ENCODE results near the gene SAMD10. TPM values are rescaled to one million over a fixed set of nuclear protein-coding genes. Genes with fewer than 3 reads are reported as not detected.
A peak's percentile ranks its signal among the peaks of the same experiment; 100 is the strongest.

SAMD10 gene
- total and polyA plus RNA-seq, 2 of the 8 experiments (the other 6 are each of a cell fraction or from before 2014, with no cell fraction given) = 3.0 to 5.2 TPM

DNA sequence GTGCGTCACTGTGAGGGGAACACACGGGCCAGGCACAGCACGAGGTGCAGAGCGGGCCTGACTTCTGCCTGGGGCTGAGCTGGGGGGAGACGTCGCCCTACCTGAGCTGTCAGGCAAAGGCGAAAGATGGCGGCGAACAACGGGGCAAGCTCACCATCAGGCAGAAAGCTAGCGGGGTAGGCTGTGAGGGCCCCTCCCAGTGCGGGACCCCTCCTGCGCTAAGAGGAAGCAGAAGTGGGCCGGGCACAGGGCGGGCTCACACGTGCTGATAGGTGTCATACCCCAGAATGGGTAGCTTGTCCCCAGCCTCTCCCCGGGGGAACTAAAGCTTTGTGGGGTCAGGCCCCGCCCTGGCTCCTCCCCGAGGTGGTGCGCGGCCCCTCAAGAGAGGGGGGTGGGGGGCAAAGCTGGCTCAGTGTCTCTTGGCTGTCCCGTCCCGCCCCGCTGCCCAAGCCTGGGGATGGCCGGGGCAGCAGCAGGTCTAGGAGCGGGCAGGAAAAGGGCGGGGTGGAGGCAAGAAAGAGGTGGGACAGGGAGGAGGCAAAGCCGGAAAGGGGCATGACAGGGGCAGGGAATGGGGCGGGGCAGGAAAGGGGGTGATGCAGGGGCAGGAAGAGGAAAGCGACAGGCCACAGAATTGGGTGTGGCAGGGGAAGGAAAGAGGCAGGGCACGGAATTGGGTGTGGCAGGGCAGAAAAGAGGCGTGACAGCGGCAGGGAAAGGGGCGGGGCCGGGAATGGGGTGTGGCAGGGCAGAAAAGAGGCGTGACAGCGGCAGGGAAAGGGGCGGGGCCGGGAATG lies 38.0 kb downstream of the SAMD10 start:
- Histone ChIP-seq H3K4me1 (replicated peaks in 1 of 4; ENCODE audit: control insufficient read depth in 3 of 4, insufficient read depth in 4 of 4, low read length in 3 of 4) (peaks cover 0 to 28% (median 13%) of the 10 kb centered on the region in 4 experiments; a peak in 6 of 7 replicates), H3K23me2 (ENCODE audit: low read depth, low read length) (peaks cover 12% of the 10 kb centered on the region), H3K9me3 (ENCODE audit: insufficient read depth in 2 of 2, low read depth in 1 of 2, low read length in 1 of 2) (no peaks in the 10 kb centered on the region), H4K8ac (ENCODE audit: extremely low read depth, insufficient read depth, low read length) (peak overlapping the region; percentile 22), H2BK15ac (ENCODE audit: low read length) (peak overlapping the region; percentile 46; the same call in 1 of the 2 replicates), H4K20me1 (replicated peaks in 1 of 2; ENCODE audit: control insufficient read depth in 1 of 2, insufficient read depth in 2 of 2, low read length in 2 of 2) (peaks cover 5 to 25% of the 10 kb centered on the region in 2 experiments), H4K91ac (replicated peaks; ENCODE audit: insufficient read length, low read length) (peak overlapping the region; percentile 68), H3K27me3 (replicated peaks in 1 of 4; ENCODE audit: control insufficient read depth in 3 of 4, extremely low read depth in 1 of 4, insufficient read depth in 3 of 4, low read length in 3 of 4) (no peaks in the 10 kb centered on the region), H2BK120ac (replicated peaks; ENCODE audit: low read depth, low read length) (no peak overlapping the region), H3K27ac (ENCODE audit: low read depth, low read length) (peak overlapping the region; percentile 71; the same call in 1 of the 2 replicates), H3K79me2 (ENCODE audit: control insufficient read depth in 1 of 2, insufficient read depth in 2 of 2, low read length in 2 of 2) (peaks cover 0 to 8% of the 10 kb centered on the region in 2 experiments; a peak in 1 of 4 replicates), H2BK5ac (ENCODE audit: low read depth, low read length) (peak overlapping the region; percentile 83; the same call in 1 of the 2 replicates), H2BK20ac (ENCODE audit: low read length) (no peak overlapping the region), H2AFZ (ENCODE audit: low read length) (no peak overlapping the region), H3K23ac (ENCODE audit: insufficient read length) (no peak overlapping the region), H2BK12ac (ENCODE audit: low read depth, low read length) (peak overlapping the region; percentile 39; the same call in 1 of the 2 replicates), H3K9ac (replicated peaks in 1 of 4; ENCODE audit: extremely low read depth in 1 of 4, low read depth in 3 of 4, low read length in 3 of 4) (peak overlapping the region in 3 of 4 experiments; percentile 5 to 51 (median 45); a peak in 5 of 7 replicates), H3K79me1 (ENCODE audit: low read depth, low read length) (no peaks in the 10 kb centered on the region), H3K18ac (ENCODE audit: extremely low read depth, low read length) (peak overlapping the region; percentile 93), H3K4me3 (ENCODE audit: extremely low read depth in 1 of 4, insufficient read depth in 2 of 4, low read depth in 3 of 4, low read length in 4 of 4) (peak overlapping the region; percentile 38 to 55 (median 44)), H2AK5ac (ENCODE audit: low read depth, low read length) (no peak overlapping the region), H3K14ac (ENCODE audit: insufficient read length) (no peak overlapping the region), H3K4me2 (ENCODE audit: insufficient read depth in 1 of 2, low read depth in 2 of 2, low read length in 2 of 2) (peak overlapping the region; percentile 73 to 98), H3K36me3 (ENCODE audit: control insufficient read depth in 2 of 4, insufficient read depth in 4 of 4, low read length in 3 of 4) (peaks cover 3 to 21% (median 14%) of the 10 kb centered on the region in 4 experiments; a peak in 5 of 8 replicates), H4K5ac (ENCODE audit: insufficient read length, low read depth, low read length) (peak overlapping the region; percentile 45), H3K56ac (replicated peaks; ENCODE audit: insufficient read length, low read depth, low read length) (no peak overlapping the region), H3K4ac (replicated peaks; ENCODE audit: insufficient read length, low read depth, low read length) (no peak overlapping the region)
- ChIA-PET CTCF (ENCODE audit: partially characterized antibody) (interaction anchor here (0.5 to 5.4 kb wide), 8 partner anchors 8 to 522 kb away, joined by 3 to 28 read pairs (median 6); partner anchors contain the start of gene PRPF6), POLR2A (ENCODE audit: partially characterized antibody) (interaction anchor here (0.6 to 7.8 kb wide), 13 partner anchors 11 to 390 kb away, joined by 3 to 68 read pairs (median 3); partner anchors contain the start of genes PRPF6, SAMD10 and UCKL1)
- 30% methylated on average over 29 of the region's 39 CpGs; no CpG with 5 or more reads in 1 of the 2 experiments for WGBS, 2 experiments (ENCODE audit: extremely low coverage in 1 of 2, insufficient coverage in 1 of 2, insufficient read length in 1 of 2, insufficient replicate concordance in 2 of 2, low coverage in 1 of 2, low lambda C conversion rate in 2 of 2, missing lambda C conversion rate in 1 of 2)
- FAIRE-seq = no peak
- peak; percentile 86 to 96 for DNase-seq (ENCODE audit: low read depth in 1 of 2, low spot score in 2 of 2)
- no peak for TF ChIP-seq RNF2 (IDR thresholded peaks at IDR 0.05; ENCODE audit: borderline replicate concordance, low read depth, low read length, missing control alignments, poor library complexity, severe bottlenecking)
- TF ChIP-seq CHD2 (IDR thresholded peaks at IDR 0.05; ENCODE audit: low read length) = no peak
- TF ChIP-seq TAF1 (IDR thresholded peaks at IDR 0.05; ENCODE audit: low read depth, low read length) = no peak
- TF ChIP-seq CEBPB (IDR thresholded peaks at IDR 0.05; ENCODE audit: low read depth, low read length) = no peak
- no peak for TF ChIP-seq HDAC2 (IDR thresholded peaks at IDR 0.05; ENCODE audit: borderline replicate concordance in 1 of 2, low read depth in 2 of 2, low read length in 2 of 2)
- no peak for TF ChIP-seq KDM5A (IDR thresholded peaks at IDR 0.05; ENCODE audit: low read length)
- TF ChIP-seq RXRA (IDR thresholded peaks at IDR 0.05; ENCODE audit: insufficient read depth, low read depth, low read length) = no peak
- no peak for TF ChIP-seq SUZ12 (IDR thresholded peaks at IDR 0.05; ENCODE audit: low read length)
- TF ChIP-seq SRF (IDR thresholded peaks at IDR 0.05; ENCODE audit: low read depth, low read length) = no peak
- TF ChIP-seq CBX8 (IDR thresholded peaks at IDR 0.05; ENCODE audit: borderline replicate concordance, low read depth, low read length) = no peak
- TF ChIP-seq FOSL1 (IDR thresholded peaks at IDR 0.05; ENCODE audit: insufficient read depth, low read depth, low read length) = no peak

Measured in H1 (cell line).